LNCaP clone FGC (cell line): ENCODE results near the gene PASD1.

Experiments
- DNase-seq: peaks from one replicate; pipeline ENCODE4 v3.0.0-alpha.2; 2011; ENCODE audit warnings: low read depth
- H3K4me3 ChIP-seq: 2 replicates; pipeline ENCODE4 v1.5.1; 2011; ENCODE audit warnings: mild to moderate bottlenecking, low read depth, low read length, control low read depth
- CTCF ChIP-seq: IDR thresholded peaks from 2 replicates; pipeline ENCODE4 v1.5.1; 2012; ENCODE audit warnings: mild to moderate bottlenecking; ENCODE audit not compliant: control insufficient read depth, insufficient read depth; ENCODE audit errors: extremely low read depth

Gene PASD1

GRCh38 chrX:151711154-151711553, 147.7 kb downstream of the PASD1 start:
- TF ChIP-seq CTCF = no peak
- no peak overlapping the region for H3K4me3 ChIP-seq
- no peak for DNase-seq

- no peak for TF ChIP-seq CTCF
- H3K4me3 ChIP-seq = no peak overlapping the region
- DNase-seq = peak; percentile 14
Measured at GRCh38 chrX:151711787-151712186, 148.3 kb downstream of the PASD1 start.

GRCh38 chrX:151712253-151712652, 148.8 kb downstream of the PASD1 start:
- TF ChIP-seq CTCF = no peak
- H3K4me3 ChIP-seq = no peak overlapping the region
- no peak for DNase-seq

GRCh38 chrX:151713849-151714248, 150.4 kb downstream of the PASD1 start:
- no peak for DNase-seq
- peak; percentile 50 for TF ChIP-seq CTCF
- H3K4me3 ChIP-seq = no peak overlapping the region

- DNase-seq = no peak
Measured at GRCh38 chrX:151714362-151714761, 150.9 kb downstream of the PASD1 start.

GRCh38 chrX:151715752-151716151, 152.3 kb downstream of the PASD1 start, which contains the start of gene FATE1:
TSS of gene FATE1 (plus strand) at chrX:151716035. CDS start at chrX:151716120, 85 bp downstream.
- DNase-seq = no peak
- H3K4me3 ChIP-seq = no peak within 1 kb of the TSS
- no peak for TF ChIP-seq CTCF

More at GRCh38 chrX:151714362-151714761, 150.9 kb downstream of the PASD1 start:
- no peak for TF ChIP-seq CTCF
- H3K4me3 ChIP-seq = no peak overlapping the region

GRCh38 chrX:151722241-151722846, 158.9 kb downstream of the PASD1 start:
- TF ChIP-seq CTCF = peak; percentile 58
- no peak for DNase-seq
- no peak overlapping the region for H3K4me3 ChIP-seq
